COLO668 (cell line): ENCODE results near the gene SMURF1.

Experiments used
- DNase-seq: peaks from one replicate; lab custom pipeline; 2025; ENCODE audit not compliant: unreplicated experiment; lab: John Stamatoyannopoulos, UW

The SMURF1 gene

GRCh38 chr7:99098286-99098823, 45.6 kb downstream of the SMURF1 start:
- no peak for DNase-seq

DNA sequence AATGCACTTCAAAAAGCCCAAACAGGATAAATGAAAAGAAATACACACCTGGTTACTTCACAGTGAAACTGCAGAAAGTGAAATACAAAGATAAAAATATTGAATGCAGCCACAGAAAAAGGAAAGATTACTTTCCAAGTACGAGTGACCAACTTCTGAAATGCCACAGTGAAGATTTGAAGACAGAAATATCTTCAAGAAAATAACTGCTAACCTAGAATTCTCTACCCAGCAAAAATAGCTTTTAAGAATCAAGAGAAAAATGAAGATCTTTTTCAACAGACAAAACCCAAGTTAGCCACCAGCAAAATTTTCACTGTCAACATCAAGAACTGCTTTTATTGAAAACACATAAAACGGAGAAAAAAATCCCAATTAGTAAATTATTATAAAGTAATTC, 46.2 kb downstream of the SMURF1 start:
- DNase-seq = no peak

DNA sequence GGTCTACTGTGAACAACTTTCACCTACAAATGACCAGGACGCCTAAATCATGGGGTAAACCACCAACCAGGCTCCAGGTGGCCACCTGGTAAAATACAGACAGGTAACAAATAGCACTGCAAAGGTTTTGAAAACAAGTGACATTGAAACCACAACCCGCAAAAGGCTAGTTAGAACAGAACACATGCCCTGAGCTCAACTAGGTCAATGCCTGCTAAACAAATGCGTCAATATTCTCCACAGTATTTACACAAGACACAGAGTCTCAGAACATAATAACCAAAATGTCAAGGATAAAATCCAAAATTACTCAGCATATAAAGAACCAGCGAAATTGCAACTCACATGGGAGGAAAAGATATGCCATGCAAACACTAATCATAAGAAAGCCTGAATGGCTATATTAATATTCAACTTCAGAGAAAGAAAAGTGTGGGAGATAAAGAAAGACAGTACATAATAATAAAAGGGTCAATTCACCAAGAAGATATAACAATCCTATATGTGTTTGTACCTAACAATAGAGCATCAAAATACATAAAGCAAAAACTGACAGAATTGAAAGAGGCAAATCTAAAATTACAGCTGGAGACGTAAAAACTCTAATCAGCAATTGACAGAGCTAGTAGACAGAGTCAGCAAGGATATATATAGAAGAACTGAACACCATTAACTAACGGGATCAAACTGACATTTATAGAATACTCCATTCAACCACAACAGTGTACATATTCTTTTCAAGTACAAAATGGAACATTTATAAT, 47.6 kb downstream of the SMURF1 start:
- peak; percentile 29 for DNase-seq

DNA sequence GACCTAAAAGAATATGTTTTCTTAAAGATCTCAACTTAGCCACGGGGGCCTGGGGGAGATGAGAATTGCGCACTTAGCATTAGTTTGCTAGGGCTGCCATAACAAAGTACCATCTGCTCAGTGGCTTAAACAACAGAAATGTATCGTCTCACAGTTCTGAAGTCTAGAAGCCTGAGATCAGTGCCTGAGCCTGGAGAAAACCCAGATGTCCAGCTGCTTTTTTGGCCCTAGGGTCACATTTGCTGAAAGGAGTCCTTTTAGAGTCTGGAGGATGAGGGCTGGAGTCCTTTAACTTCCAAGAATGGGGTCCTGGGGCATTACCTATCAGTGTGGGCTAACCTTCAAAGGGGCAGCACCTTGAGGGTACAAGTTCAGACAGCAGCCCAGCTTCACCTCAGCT, 48.2 kb downstream of the SMURF1 start:
- no peak for DNase-seq

DNA sequence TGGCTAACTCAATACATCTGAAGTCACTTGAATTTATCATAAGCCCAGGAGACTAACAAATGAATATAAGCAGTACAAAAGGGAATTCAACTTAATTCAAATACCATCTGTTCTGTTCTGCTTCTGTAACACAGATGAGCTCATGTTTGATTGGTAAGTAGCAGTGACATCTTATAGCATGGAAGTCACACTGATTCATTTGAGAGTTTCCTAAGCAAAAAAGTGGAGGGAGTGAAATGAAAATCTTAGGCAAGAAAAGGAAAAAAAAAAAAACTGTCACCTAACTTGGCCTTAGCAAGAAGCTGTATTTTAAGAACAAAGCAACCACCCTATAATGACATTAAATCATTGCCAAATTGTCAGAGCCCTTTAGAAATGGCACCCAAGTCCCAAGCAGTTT, 49.5 kb downstream of the SMURF1 start:
- no peak for DNase-seq

- peak; percentile 72 for DNase-seq
Measured at GRCh38 chr7:99092064-99092720, 51.7 kb downstream of the SMURF1 start.

- DNase-seq = no peak
Measured at GRCh38 chr7:99090771-99091542, 53.0 kb downstream of the SMURF1 start.

GRCh38 chr7:99089914-99090629, 53.8 kb downstream of the SMURF1 start:
- DNase-seq = peak; percentile 5

DNA sequence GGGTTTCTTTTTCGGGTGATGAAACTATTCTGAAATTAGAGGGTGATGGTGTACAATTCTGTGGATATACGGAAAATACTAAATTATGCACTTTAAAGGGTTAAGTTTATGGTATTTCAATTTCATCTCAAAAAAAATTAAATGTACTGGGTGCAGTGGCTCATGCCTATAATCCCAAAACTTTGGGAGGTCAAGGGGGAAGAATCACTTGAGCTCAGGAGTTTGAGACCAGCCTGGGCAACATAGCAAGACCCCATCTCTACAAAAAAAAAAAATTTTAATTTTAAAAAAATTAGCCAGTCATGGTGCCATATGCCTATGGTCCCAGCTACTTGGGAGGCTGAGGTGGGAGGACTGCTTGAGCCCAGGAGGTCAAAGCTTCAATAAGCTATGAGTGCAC, 57.0 kb downstream of the SMURF1 start:
- DNase-seq = no peak

DNA sequence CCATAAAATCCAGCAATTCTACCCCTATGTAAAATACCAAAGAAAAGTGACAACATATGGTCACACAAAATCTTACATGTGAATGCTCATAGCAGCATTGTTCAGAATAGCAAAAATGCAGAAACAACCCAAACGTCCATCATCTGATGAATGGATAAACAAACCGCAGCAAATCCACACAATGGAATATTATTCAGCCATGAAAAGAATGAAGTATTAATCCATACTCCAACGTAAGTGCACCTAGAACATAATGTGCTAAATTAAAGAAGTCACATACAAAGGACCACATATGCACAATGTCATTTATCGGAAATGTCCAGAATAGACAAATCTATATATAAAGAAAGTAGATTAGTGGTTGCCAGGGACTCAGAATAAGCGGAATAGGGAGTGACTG, 57.4 kb downstream of the SMURF1 start:
- no peak for DNase-seq

GRCh38 chr7:99083733-99084132, 60.2 kb downstream of the SMURF1 start:
- DNase-seq = no peak

GRCh38 chr7:99083068-99083651, 60.7 kb downstream of the SMURF1 start:
- DNase-seq = no peak

DNA sequence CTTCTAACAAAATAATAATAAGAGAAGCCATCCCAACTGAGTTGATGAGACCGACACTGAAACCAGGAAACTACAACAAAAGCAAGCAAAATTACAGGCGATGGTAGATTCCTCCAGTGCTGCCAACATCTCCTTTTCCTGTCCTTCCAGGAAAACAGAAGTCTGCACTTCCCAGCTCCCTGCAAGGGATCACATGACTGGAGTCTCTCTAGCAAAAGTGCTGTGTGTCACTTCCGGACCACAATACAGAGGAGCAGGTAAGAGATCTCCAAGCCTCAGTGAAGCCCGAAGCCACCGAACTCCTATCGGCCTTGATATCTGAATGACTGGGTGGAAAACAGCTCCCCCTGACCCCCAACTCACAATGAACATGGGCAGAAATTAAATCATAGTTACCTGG, 63.2 kb downstream of the SMURF1 start:
- DNase-seq = no peak

GRCh38 chr7:99079104-99079503, 64.8 kb downstream of the SMURF1 start:
- DNase-seq = no peak

DNA sequence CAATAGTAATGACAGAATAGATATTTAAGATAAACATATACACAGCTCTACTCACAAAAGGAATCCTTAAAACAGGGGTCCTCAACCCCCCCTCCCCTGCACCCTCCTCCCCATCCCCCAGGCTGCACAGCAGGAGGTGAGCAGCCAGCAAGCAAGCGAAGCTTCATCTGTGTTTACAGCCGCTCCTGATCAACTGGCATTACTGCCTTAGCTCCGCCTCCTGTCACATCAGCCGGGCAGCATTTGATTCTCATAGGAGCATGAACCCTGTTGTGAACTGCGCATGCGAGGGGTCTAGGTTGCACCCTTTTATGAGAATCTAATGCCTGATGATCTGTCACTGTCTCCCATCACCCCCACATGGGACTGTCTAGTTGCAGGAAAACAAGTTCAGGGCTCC, 65.5 kb downstream of the SMURF1 start:
- no peak for DNase-seq

- no peak for DNase-seq
Measured at GRCh38 chr7:99076615-99077014, 67.3 kb downstream of the SMURF1 start.

- no peak for DNase-seq
Measured at GRCh38 chr7:99073839-99074446, 70.0 kb downstream of the SMURF1 start.

GRCh38 chr7:99072126-99072525, 71.8 kb downstream of the SMURF1 start:
- DNase-seq = no peak

DNA sequence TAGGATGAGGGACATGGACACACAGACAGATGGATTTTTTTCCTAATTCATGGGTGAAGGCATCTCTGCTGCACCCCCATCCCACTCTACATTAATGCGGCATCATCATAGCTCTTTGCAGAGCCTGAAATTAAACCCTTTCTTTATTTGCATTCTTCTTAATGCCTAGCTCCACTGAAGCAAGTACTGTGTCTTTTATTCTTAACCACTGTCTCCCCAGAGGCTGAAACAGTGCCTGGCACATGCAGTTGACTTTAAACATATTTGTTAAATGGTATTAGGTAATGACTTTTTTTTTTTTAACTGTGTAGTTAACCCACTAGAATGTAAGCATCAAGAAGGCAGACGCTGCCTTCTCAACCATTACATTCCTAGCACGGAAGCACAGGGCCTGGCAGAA, 73.5 kb downstream of the SMURF1 start:
- no peak for DNase-seq
